Pancreas (tissue), 10 donors: Measurements from ENCODE around the gene DLG1. TPM values are rescaled to one million over a fixed set of nuclear protein-coding genes. Genes with fewer than 3 reads are reported as not detected.
A peak's percentile ranks its signal among the peaks of the same experiment; 100 is the strongest.

Experiments used
- ATAC-seq, 4 donors: fragments of 200-7000 bp; cut with Tn5 transposase; one replicate each; pipeline versions ENCODE4 v1.8.0 to v1.9.1; 2020; ENCODE audit warnings: mild to moderate bottlenecking in 4 of 4, moderate library complexity in 4 of 4
- DNase-seq, 6 donors: peaks; one replicate each; pipeline ENCODE4 v3.0.0-alpha.2; 2020
- FAIRE-seq: peaks from 2 replicates; lab custom pipeline; 2012; peaks lifted over from hg19 to GRCh38; lab: Jason Lieb, UNC
- H3K27ac ChIP-seq, 4 donors: fragments of 200-600 bp; sonication (generic); 1 replicate in 3 of 4; 2 replicates in 1 of 4; pipeline versions ENCODE4 v1.5.0 to v1.8.0; 2020
- H3K27me3 ChIP-seq, 4 donors: fragments of 200-600 bp; one replicate each; pipeline ENCODE4 v1.8.0; 2021
- H3K36me3 ChIP-seq, 3 donors: fragments of 200-600 bp; sonication (generic) in 1 of 3; one replicate each; pipeline versions ENCODE4 v1.5.0 to v1.8.0; 2020 to 2021
- H3K4me1 ChIP-seq, 3 donors: fragments of 200-600 bp; one replicate each; pipeline ENCODE4 v1.8.0; 2021
- H3K4me3 ChIP-seq, 4 donors: fragments of 200-600 bp; sonication (generic) in 2 of 4; one replicate each; pipeline versions ENCODE4 v1.5.0 to v1.8.0; 2020 to 2021
- H3K9me3 ChIP-seq, 4 donors: fragments of 200-600 bp; one replicate each; pipeline ENCODE4 v1.8.0; 2021
- CTCF ChIP-seq, 4 donors: fragments of 200-600 bp; sonication (generic) in 3 of 4; IDR thresholded peaks; one replicate each; pipeline versions ENCODE4 v1.5.0 to v1.8.0; 2021; ENCODE audit warnings: antibody characterized with exemption in 4 of 4
- WGBS, 2 donors: extraction: QIAGEN DNeasy Blood & Tissue Kit; methylation state at CpG; one replicate each; pipeline ENCODE4 v1.1.7; 2013; 5-methylcytosine and 5-hydroxymethylcytosine counted together
- intact Hi-C, 3 donors: fragments of 100-400 bp; cut with DNase I; formaldehyde crosslinking; loops; one replicate each; pipeline versions ENCODE4 v1.11.1 to v1.14.2; 2022
- polyA plus RNA-seq, 2 donors: library from polyadenylated mRNA; stranded (reverse); fragments of 200-250 nt; gene quantifications; one replicate each; pipeline ENCODE4 v1.2.3, GENCODE V29; 2013
- total RNA-seq, 6 donors: library from RNA; stranded (reverse); fragmentation: NEBNext Ultra II Directional in 4 of 6; extraction: Animal tissue kit (Norgen Biotek cat#: 25700) in 4 of 6; gene quantifications; one replicate each; pipeline versions ENCODE4 v1.2.1 to v1.2.4, GENCODE V29; 2021 to 2023
- donor health status: healthy with polysubstance abuse.
- donor health status: DM: no; HTN: no; CAD: no; lungs with moderate emphysema.
- donor health status: DM: no; HTN: no; CAD: no.
- donor health status: control.
- donor health status: control.
- donor health status: Bipolar disorder and iron deficiency.
- donor health status: DM: yes; HTN: yes; CAD: no.
- donor health status: DM: no; HTN: no; CAD: no.
- donor health status: DM: no; HTN: no; CAD: no.
- donor health status: DM: yes; HTN: yes; CAD: no.

Gene DLG1
- total and polyA plus RNA-seq, 8 donors = 15.9 to 47.9 (median 28.6) TPM

- Histone ChIP-seq H3K27ac (no peak overlapping the region), H3K4me3 (no peak overlapping the region), H3K36me3 (no peaks in the 10 kb centered on the region), H3K27me3 (no peaks in the 10 kb centered on the region), H3K4me1 (peaks cover 0 to 6% (median 0%) of the 10 kb centered on the region in 3 donors), H3K9me3 (no peaks in the 10 kb centered on the region)
- no peak for FAIRE-seq
- intact Hi-C loops = no loop called here
- 85 to 92% methylated on average over 28 of the region's 28 CpGs for WGBS, 2 donors
- DNase-seq = no peak
- no peak for ATAC-seq
- no peak for TF ChIP-seq CTCF (IDR thresholded peaks at IDR 0.05)
Observed at GRCh38 chr3:197024881-197025735, 273.3 kb downstream of the DLG1 start.

- Histone ChIP-seq H3K36me3 (no peaks in the 10 kb centered on the region), H3K27ac (peak overlapping the region in 1 of 4 donors; percentile 55), H3K9me3 (no peaks in the 10 kb centered on the region), H3K4me1 (peaks cover 0 to 6% (median 0%) of the 10 kb centered on the region in 3 donors), H3K4me3 (no peak overlapping the region), H3K27me3 (no peaks in the 10 kb centered on the region)
- no peak for ATAC-seq
- intact Hi-C loops = no loop called here
- 78 to 80% methylated on average over 36 of the region's 36 CpGs for WGBS, 2 donors
- TF ChIP-seq CTCF (IDR thresholded peaks at IDR 0.05) = no peak
- no peak for FAIRE-seq
- no peak for DNase-seq
Observed at GRCh38 chr3:197023998-197024651, 274.3 kb downstream of the DLG1 start.

GRCh38 chr3:197023241-197023997, 275.0 kb downstream of the DLG1 start:
- Histone ChIP-seq H3K4me3 (no peak overlapping the region), H3K9me3 (no peaks in the 10 kb centered on the region)
- WGBS, 2 donors = 49 to 55% methylated on average over 27 of the region's 27 CpGs

More at GRCh38 chr3:197023241-197023997, 275.0 kb downstream of the DLG1 start:
- Histone ChIP-seq H3K36me3 (no peaks in the 10 kb centered on the region), H3K27ac (peak overlapping the region in 2 of 4 donors; percentile 41 to 55), H3K27me3 (no peaks in the 10 kb centered on the region), H3K4me1 (peaks cover 0 to 6% (median 0%) of the 10 kb centered on the region in 3 donors)
- FAIRE-seq = no peak
- no peak for TF ChIP-seq CTCF (IDR thresholded peaks at IDR 0.05)
- peak; percentile 22 to 59 (median 38) for ATAC-seq
- DNase-seq = no peak
- intact Hi-C loops = no loop called here
